ENCODE results near the gene SPEN. TPM values are rescaled to one million over a fixed set of nuclear protein-coding genes. Genes with fewer than 3 reads are reported as not detected.
"Not testable (repeated sequence)": the region's sequence is repeated elsewhere in the genome, so short reads cannot be mapped to it uniquely, and the experiment has no call there.

Gene SPEN
- total RNA-seq, 1 donor from 2014 or later = 37.8 TPM

- intact Hi-C loops (cut with DNase I) = no loop called here
- DNase-seq (ENCODE audit: low spot score) = no peak
Measured at GRCh38 chr1:15963968-15964648, 116.6 kb downstream of the SPEN start.

DNA sequence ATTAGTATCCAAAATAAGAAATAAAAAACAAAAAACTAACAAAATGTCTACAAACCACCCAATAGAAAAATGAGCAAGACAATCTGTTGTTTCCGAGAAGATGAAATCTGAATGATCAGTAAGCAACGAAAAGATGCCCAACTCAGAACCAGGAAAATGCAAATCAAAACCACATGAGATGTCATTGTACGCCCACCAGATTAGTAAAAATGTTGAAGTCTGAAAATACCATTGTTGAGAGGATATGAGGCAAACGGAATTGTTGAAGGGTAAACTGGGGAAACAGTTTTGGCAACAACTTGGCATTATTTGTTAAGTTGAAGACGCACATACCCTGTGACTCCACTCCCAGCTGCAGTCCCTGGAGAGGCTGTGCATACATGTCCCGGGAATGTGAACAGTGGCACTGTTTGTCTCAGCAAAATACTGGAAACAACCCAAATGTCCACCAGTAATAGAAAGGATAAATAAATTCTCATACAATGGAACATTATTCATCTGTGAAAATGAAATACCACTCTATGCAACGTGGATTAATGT is 117.8 kb downstream of the SPEN start:
- intact Hi-C loops (cut with DNase I) = no loop called here
- DNase-seq (ENCODE audit: low spot score) = no peak

GRCh38 chr1:15966081-15966955 is 118.8 kb downstream of the SPEN start:
- DNase-seq (ENCODE audit: low spot score) = no peak
- intact Hi-C loops (cut with DNase I) = no loop called here

GRCh38 chr1:15966956-15967344 is 119.4 kb downstream of the SPEN start:
- intact Hi-C loops (cut with DNase I) = no loop called here
- DNase-seq (ENCODE audit: low spot score) = no peak

DNA sequence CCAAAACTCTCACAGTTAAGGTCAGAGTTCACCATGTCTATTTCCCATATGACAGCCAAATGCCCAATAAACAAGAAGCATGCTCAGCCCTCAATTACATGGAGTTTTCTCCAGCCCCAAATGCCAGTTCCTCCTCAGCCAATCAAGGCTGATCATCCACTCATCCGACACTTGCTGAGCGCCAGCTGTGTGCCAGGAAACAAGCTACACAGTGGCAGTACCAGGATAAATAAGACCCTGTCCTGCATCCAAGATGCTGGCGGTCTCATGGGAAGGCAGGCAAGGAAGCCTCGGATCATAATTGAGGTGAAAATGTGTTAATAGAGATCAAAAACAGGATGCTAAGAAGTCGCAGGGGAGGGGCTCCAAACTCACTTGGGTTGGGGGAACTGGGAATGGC is 120.7 kb downstream of the SPEN start:
- intact Hi-C loops (cut with DNase I) = no loop called here
- DNase-seq (ENCODE audit: low spot score) = no peak

DNA sequence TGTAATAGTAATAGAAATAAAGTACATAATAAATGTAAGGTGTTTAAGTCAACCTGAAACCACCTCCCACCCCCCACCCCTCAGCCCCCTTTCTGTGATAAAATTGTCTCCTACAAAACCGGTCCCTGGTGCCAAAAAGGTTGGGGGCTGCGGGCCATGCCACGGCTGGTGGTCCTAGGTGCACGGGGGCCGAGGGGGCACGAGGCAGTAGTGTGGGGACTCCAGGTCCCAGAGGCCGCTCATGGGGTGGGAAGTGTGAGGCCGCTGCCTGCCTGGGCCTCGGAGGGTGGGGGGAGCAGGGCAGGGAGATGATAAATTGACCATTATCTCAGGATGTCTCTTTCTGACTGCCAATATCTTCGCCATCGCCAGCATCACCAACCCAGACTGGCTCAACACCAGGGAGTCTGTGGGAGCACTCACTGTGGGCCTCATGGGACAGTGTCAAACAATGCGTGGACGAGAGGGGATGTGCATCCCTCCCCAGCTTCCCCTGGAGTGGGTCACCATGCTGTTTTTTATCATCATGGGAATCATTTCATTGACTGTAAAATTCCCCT is 121.9 kb downstream of the SPEN start:
- intact Hi-C loops (cut with DNase I) = no loop called here
- no peak for DNase-seq (ENCODE audit: low spot score)

- DNase-seq (ENCODE audit: low spot score) = no peak
- intact Hi-C loops (cut with DNase I) = no loop called here
Measured at GRCh38 chr1:15970911-15971310, 123.4 kb downstream of the SPEN start.

DNA sequence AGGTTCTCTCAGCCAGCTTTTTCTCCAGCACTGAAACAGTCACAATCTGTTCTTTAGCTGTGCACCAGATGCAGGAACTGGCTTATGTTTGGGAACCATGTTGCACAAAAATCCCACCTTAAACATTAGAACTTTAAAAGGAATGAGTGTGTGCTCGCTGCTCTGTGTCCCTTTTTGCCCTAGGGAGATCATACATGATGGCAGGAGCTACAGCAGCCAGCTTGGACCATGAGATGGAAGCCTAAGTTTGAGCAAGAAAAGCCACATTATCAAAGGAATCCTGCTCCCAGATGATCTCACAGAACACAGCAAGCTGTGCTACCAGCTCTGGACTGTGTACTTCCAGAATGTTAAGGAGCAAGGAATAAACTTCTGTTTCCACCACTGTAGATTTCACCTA is 124.9 kb downstream of the SPEN start:
- intact Hi-C loops (cut with DNase I) = no loop called here
- DNase-seq (ENCODE audit: low spot score) = no peak

DNA sequence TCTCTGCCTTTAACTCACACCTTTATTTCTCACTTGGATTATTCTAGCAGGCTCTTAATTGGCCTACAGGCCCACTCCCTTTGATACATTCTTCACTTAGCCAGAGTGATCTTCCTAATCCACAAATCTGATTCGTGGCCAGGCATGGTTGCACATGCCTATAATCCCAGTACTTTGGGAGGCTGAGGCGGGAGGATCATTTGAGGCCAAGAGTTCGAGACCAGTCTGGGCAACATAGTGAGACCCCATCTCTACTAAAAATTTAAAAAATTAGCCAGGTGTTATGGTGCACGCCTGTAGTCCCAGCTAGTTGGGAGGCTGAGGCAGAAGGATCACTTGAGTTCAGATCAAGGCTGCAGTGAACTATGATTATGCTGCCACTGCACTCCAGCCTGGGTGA is 126.3 kb downstream of the SPEN start:
- intact Hi-C loops (cut with DNase I) = no loop called here
- DNase-seq (ENCODE audit: low spot score) = no peak

- DNase-seq (ENCODE audit: low spot score) = no peak
- intact Hi-C loops (cut with DNase I) = no loop called here
Measured at GRCh38 chr1:15974855-15975254, 127.3 kb downstream of the SPEN start.

DNA sequence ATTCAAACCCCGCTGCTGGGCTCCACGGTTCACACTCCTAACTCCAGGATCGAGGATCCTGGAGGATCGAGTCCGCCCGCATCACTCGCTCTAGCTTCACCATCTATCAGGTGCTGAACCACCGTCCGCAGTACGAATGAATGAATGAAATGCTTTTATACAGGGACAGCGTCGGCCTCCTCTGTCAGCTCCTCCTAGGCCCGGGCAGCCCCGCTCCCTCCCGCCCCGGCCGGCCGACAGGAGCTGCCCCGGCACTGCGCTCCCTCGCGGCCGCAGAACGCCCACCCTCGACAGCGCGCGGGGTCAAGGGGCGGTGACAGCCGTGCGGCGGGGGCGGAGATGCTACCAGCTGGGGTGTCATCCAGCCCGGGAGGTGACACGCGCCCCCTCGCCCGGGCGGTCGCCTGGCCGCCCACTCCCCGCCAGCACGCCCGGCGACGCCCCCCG is 127.9 kb downstream of the SPEN start:
- DNase-seq (ENCODE audit: low spot score) = no peak
- intact Hi-C loops (cut with DNase I) = no loop called here

GRCh38 chr1:15975805-15976680 is 128.5 kb downstream of the SPEN start, which contains the start of gene ZBTB17:
TSS of gene ZBTB17 (minus strand) at chr1:15976101. CDS start at chr1:15948495, 27,606 bp downstream.
- intact Hi-C loops (cut with DNase I) = no loop called here
- peak; percentile 96 for DNase-seq (ENCODE audit: low spot score)

DNA sequence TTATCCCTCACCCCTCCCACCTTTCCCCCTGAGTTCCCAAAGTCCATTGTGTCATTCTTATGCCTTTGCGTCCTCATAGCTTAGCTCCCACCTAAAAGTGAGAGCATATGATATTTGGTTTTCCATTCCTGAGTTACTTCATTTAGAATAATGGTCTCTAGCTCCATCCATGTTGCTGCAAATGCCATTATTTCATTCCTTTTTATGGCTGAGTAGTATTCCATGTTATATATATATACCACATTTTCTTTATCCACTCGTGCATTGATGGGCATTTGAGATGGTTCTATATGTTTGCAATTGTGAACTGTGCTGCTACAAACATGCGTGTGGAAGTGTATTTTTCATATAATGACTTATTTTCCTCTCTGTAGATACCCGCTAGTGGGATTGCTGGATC is 130.4 kb downstream of the SPEN start:
- DNase-seq (ENCODE audit: low spot score); intact Hi-C loops (cut with DNase I): not testable (repeated sequence)

DNA sequence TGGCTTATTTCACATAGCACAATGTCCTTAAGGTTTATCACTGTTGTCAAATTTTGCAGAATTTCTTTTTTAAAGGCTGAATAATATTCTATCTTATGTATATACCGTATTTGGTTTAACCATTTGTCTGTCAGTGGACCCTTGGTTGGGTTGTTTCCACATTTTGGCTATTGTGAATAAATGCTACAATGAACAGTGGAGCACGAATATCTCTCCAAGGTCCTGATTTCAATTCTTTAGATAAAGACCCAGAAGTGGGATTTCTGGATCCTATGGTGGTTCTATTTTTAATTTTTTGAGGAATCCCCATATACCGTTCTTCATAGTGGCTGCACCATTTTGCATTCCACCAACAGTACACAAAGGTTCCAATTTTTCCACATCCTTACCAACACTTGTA is 134.2 kb downstream of the SPEN start:
- intact Hi-C loops (cut with DNase I) = no loop called here
- no peak for DNase-seq (ENCODE audit: low spot score)

GRCh38 chr1:15983275-15983674 is 135.8 kb downstream of the SPEN start:
- intact Hi-C loops (cut with DNase I) = no loop called here
- no peak for DNase-seq (ENCODE audit: low spot score)

- intact Hi-C loops (cut with DNase I) = no loop called here
- DNase-seq (ENCODE audit: low spot score) = no peak
Measured at GRCh38 chr1:15985611-15986297, 138.2 kb downstream of the SPEN start.

DNA sequence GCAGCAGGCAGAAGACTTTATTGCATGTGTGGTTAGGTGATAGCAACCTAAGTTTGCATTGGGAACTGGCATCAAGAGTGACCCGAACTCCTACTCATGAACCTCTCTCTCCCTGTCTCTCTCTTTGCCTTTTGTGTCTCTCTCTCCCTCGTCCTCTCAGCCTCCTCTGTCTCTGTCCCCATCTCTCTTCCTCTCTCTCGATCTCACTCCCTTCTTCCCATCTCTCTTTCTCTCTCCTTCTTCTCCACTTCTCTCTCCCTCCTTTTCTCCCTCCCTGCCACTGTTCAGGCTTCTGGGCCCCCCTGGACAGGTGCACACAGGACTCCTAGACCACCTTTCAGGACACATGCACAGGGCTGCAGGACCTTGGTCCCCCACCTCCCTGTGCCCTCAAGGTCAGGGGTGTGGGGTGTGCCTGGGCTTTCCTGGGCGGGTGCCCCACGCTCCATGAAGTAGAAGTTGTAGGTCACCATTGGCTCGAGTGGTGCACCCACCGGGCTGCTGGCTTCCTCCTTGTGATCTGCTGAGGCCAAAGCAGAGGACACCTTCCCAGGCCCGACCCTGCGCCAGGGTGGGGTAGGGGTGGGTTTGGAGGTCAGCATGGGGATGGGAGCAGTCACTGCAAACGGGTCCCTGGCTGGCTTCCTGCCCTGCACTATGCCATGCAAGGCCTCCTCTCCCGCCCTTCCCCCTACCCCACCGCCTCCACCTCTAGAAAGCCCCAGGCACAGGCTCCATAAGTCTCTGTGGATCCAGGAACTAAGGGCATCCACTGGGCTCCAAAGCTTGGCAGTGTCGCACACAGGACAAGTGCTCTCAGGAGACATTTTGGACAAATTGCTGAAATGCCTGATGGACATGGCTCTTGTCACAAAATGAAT is 141.6 kb downstream of the SPEN start:
- intact Hi-C loops (cut with DNase I) = no loop called here
- no peak for DNase-seq (ENCODE audit: low spot score)

DNA sequence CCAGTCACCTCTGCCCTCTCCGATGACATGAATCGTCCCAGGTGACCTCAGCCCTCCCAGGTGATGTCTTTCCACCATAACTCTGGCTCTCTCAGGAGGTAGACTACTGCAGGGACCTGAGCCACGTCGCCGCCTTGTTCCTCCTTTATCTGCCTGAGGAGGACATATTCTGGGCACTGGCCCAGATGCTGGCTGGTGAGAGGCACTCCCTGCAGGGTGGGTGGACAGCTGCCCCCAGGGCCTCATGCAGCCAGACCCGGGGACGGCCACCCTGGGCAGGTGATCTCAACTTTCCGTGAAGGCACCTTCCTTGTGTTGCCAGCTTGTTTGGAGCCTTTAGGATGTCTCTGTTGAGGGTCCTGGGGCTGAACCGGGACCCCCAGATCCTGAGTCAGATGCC is 142.3 kb downstream of the SPEN start:
- intact Hi-C loops (cut with DNase I) = loop anchor here (5.0 kb wide), 1 partner anchor 172 kb away; no protein-coding TSS in a partner anchor
- no peak for DNase-seq (ENCODE audit: low spot score)
